ELR (cell line): Measurements from ENCODE around the gene CLCN6.

ENCODE experiments used
- DNase-seq: peaks from one replicate; pipeline ENCODE4 v3.0.0-alpha.2; 2015; ENCODE audit warnings: low read depth

The CLCN6 gene

GRCh38 chr1:11879311-11880180 lies 73.6 kb downstream of the CLCN6 start:
- no peak for DNase-seq

DNA sequence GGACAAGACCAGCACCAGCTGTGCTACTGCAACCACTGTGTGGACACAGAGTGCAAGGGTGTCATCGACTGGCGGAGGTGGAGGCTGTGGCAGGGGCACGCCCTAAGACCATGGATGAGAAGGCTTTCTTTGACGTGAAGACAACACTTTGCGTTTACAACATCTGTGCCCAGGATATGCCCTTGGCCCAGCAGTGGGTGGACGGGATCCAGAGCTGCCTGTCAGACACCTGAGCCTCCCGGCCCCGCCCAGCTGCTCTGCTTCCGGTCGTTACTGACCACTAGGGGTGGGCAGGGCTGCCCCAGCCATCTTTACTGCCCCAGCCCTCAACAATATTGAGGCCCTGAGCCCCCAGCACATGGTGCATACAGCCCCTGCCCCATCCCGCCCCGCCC lies 74.2 kb downstream of the CLCN6 start:
- no peak for DNase-seq

GRCh38 chr1:11880911-11881748 lies 75.1 kb downstream of the CLCN6 start:
- DNase-seq: no peak

- DNase-seq: no peak
Observed at GRCh38 chr1:11881749-11882441, 75.9 kb downstream of the CLCN6 start.

- no peak for DNase-seq
Observed at GRCh38 chr1:11882814-11883538, 77.0 kb downstream of the CLCN6 start.

DNA sequence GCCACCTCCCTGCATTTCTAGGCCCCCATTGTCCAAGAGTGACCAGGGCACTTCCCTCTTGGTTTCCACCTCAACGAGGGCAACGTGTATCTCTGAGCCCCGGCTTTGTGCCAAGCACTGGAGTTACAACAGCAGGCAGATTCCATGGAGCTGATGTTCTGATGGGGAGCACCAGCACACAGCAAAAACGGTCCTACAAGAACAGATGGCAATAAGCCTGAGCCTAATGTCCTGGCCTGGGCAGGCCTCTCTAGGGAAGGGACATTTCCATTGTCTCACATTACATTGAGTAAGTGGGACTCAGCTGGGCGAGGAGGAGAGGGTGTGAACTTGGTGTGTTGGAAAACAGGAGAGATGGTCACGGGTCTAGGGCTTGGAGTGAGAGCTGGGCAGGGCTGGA lies 79.9 kb downstream of the CLCN6 start:
- no peak for DNase-seq

- no peak for DNase-seq
Observed at GRCh38 chr1:11886986-11887665, 81.1 kb downstream of the CLCN6 start.

DNA sequence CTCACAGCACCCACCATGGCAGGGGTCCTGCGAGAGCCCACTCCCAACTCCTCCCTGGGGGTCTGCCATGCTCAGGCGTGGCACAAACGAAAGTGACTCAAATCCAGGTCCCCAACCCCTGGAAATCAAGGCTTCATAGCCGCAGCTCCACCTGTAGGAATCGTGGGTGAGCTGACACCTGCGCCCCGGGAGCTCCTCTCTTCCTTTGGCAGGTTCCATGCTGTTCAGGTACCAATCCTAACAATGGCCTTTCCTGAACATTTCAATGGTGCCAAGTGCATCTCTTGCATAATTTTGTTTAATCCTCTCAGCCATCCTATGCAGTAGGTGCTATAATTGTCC lies 81.6 kb downstream of the CLCN6 start:
- DNase-seq: no peak

GRCh38 chr1:11888206-11888876 lies 82.3 kb downstream of the CLCN6 start:
- no peak for DNase-seq

GRCh38 chr1:11888877-11889208 lies 82.9 kb downstream of the CLCN6 start:
- no peak for DNase-seq

GRCh38 chr1:11891433-11892186 lies 85.6 kb downstream of the CLCN6 start:
- DNase-seq: no peak
